NCI-H1694 (cell line): ENCODE results near the gene SLC5A5.

Source experiments
- DNase-seq: peaks from one replicate; lab custom pipeline; 2025; lab: John Stamatoyannopoulos, UW

Gene SLC5A5

GRCh38 chr19:17871878-17872250 lies at the start of gene SLC5A5:
Gene SLC5A5 (plus strand): TSS chr19:17871945. CDS start chr19:17872320, 375 bp downstream.
- DNase-seq, result no peak

DNA sequence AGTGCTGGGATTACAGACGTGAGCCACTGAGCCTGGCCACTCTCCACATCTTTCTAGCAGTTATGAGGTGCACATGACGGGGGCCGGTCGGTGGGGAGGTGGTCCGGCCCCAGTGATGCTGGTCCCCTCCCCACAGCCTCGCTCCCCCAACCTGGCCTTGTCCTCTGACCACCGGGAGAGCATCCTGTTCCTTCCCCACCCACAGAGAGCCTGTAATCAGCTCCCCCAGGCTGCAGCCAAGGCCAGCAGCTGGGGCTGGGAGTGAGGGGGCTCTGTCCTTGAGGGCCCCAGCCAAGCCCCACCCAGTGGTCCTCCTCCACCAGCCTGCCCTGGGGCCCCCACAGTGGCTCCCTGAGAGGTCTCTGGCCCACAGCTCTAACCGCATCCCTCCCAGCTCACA lies 47.4 kb upstream of the SLC5A5 start:
- no peak for DNase-seq

DNA sequence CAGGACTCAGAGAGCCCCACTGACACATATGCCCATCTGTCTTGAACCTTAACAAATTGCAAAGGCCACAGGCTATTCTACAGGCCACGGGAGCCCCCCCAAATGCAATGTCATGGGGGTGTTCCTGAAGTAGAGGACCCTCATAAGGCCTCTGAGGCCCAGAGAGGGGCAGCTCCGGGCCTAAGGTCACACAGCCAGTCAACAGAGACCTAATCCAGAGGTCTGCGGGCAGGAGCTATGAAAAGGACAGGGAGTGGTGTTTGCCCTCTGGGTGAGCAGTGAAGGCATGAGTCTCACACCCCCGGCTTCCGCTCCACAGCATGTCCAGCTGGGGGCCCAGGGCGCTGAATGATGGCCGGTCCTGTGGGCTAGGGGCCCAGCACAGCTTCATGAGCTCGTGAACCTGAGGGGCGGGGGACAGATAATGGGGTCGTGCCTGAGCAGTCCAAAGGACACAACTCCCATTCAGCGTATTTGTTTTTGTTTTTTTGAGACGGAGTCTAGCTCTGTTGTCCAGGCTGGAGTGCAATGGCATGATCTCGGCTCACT lies 45.2 kb upstream of the SLC5A5 start:
- no peak for DNase-seq

DNA sequence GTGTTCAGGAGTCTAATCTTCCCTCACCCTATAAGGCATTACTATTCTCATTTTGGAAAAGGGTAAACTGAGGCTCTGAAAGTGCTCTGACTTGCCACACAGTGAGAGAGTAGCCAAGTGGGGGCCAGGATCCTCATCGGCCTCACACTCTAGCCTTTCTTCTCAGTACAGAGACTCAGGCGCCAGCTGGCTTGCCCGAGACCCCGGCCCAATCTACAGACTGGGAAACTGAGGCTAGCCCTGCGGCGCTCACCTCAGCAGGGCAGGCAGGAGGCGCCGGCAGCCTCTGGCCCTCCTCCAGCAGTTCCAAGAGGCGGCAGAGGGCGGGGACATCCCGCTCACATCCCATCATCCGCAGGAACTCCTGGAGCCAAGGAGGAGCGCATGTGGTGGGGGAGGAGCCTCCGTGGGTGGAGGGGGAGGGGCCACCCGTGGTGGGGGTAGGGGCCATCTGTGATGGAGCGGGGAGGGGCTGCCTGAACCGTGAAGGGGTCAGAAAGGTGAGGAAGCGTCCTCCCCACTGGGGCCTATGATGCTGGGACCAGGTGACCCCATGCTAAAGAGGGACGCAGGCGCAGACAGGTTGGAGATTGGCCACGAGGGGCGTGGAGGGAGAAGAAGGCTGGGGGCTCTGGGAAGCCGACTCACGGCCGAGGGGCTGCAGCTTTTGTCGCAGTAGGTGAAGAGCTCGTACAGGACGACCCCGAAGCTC lies 41.7 kb upstream of the SLC5A5 start:
- peak; percentile 37 for DNase-seq

GRCh38 chr19:17830567-17831418 lies 41.0 kb upstream of the SLC5A5 start:
- peak; percentile 73 for DNase-seq

DNA sequence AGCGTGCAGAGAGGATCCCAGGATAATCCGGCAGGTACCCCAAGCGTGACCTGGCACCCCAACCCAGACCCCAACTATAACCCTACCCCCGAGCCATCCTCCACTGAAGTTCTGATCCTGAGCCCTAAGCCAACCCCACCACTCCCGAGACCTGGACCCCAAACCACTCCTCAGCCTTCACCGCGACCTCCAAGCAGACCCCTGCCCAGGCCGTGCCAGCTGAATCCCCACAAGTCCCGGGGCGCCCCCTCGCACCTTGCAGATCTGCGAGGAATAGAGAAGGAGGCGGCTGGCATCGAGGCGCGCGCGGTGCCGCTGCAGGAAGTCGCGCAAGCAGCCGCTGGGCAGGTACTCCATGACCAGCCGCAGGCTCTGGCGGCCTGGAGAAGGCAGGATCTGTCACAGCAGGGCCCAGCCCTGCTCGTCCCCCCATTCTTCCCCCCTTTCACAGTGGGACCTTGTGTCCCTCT lies 40.3 kb upstream of the SLC5A5 start:
- no peak for DNase-seq

DNA sequence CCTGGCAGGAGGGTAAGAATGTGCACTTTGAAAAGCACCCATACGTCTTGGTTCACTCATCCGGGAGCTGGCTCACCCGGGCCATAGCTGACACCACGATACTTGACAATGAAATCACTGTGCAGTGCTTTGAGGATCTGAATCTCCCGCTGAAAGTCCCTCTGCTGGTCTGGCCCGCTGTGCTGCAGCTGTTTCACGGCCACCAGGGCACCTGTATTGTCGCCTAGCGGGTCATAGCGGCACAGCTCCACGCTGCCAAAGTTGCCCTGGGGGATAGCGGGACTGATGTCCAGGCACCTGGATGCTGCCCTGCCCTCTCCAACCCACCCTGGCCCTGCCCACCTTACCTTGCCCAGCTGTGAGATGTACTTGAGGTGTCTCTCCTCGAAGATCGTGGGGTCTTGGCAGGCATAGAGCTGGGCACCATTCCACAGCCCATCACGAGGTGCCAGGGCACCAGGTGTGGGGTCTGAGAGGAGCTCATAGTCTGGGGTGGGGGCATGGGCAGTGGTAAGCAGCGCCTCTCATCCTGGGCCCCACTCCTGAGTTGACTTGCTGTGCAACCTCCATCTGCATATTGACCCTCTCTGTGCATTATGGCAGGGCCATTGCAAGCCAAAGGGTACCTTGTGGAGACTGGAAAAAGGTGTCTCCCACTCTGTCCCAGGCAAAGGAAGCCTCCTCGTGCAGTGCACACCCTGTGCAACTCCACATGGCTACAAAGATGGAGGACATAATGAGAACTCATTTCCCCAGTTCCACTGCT lies 39.1 kb upstream of the SLC5A5 start:
- no peak for DNase-seq

- DNase-seq, result no peak
Measured at GRCh38 chr19:17834350-17835181, 37.2 kb upstream of the SLC5A5 start.

DNA sequence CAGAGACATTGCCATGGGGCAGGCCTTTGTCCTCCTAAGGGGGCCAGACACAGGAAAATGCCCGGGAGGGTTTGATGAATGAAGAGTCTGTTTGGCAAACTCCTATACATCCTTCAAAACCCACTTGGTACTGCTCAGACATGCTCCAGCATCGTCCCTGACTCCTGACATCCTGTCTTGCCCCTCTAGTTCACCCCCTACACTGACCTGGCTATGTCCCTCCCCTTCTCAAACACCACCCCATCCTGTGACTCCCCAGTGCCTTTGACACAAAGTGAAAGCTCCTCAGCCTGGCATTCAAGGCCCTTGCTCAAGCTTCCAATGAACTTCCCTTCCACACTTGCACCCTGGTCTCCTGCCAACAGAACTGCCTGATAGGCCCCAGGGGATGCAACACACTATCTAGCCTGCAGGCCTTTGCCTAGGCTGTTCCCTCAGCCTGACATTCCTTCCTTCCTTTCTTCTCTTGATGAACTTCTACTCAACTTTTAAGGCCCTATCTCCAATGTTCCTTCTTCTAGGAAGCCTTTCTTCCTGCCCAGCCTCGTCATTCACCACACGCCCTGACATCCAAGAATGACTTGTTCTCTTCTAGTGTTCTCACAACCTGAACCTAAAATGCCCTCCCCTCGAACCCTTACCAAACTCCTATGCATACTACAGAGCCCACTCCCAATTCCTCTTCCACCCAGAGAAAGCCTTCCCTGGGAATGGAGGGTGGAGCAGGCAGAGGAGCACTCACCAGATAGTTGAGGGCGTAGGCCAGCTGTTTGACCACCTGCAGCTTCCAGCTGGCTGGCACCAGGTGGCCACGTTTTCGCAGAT lies 36.4 kb upstream of the SLC5A5 start:
- DNase-seq, result no peak

- DNase-seq, result no peak
Measured at GRCh38 chr19:17836530-17836929, 35.2 kb upstream of the SLC5A5 start.

- no peak for DNase-seq
Measured at GRCh38 chr19:17837972-17838371, 33.8 kb upstream of the SLC5A5 start.

GRCh38 chr19:17840019-17840418 lies 31.7 kb upstream of the SLC5A5 start:
- no peak for DNase-seq

DNA sequence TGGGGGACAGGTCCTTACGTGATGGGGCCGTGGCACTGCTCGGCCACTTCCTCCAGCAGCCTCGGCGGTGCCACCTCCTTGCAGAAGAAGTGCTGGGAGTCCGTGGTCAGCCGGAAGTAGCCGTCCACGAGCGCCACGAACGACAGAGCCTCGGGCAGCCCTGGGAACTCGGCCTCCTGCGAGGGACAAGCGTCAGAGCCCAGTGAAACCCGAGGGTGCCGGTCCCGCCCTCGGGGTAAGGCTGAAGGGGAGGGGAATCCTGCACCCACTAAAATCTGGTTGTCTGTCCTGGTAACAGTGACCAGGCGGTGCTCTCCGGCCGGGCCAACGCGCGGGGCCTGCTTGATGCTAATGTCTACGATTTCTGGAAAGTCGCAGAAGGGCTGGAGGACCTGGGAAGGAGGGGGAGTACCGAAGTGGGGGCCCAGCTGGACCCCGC lies 30.4 kb upstream of the SLC5A5 start:
- DNase-seq, result no peak

DNA sequence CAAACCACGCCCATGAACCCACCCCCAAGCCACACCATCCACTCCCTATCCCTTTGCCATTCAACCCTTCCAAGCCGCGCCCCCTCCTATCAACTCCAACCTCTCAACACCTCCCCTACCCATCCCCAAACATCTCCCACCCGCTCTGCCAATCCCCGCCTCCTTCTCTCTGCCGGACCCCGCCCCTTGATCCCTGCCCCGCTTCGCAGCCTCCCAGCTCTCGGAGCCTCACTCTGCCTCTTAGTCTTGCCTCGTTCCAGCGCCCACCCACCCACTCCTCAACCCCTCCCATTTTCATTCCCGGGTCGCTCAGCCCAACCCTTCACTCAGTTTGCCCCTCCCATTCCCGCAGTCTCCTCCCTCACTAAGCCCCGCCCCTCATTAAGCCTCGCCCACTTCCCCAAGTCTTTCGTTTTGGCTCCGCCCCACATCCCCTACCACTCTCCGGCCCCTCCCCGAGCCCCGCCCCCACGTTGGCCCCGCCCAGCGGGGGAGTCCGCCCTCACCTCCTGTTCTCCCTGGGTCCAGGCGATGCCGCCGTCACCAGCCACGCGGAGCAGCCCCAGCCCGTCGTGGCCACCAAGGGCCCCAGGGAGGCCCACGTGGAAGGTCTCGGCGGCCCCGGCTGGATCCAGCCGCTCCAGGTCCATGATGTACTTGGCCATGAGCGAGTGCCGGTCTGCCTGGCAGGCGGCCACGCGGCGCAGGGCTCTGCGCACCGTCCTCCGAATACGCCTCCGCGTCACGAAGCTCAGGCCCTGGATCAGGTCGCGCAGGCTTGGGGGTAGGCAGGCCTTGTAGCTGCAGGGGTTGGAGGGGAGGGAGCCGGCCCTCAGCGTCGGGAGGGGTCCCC lies 29.7 kb upstream of the SLC5A5 start:
- peak; percentile 84 for DNase-seq

DNA sequence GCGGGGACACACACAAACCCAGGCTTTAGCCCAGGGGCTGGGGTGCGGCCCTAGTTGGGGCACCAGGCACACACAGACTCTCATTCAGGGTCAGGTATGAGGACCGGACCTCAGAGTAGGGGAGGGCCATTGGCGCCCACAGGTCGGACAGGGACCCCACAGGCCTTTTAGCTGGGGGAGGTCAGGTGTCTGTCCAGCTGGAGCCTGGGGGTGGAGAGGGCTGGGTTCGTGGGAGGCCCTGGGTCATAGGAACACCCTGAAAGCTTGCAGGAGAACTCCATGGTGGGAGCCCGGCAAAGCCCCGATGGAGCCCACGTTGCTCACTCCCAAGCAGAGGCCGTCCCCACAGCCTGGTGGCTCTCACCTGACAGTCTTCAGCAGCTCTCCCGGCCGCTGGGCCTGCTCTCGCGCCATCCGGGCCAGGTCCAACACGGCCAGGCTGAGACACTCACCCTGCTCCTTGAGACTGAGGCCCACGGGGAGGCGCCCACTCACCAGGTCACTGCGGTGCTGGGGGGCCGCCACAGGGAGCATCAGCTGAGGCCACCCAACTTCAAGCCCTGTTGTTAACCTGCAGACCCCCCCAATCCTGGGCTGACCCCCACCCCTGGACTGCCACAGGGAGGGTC lies 29.0 kb upstream of the SLC5A5 start:
- DNase-seq, result no peak

- no peak for DNase-seq
Measured at GRCh38 chr19:17843292-17843827, 28.4 kb upstream of the SLC5A5 start.

DNA sequence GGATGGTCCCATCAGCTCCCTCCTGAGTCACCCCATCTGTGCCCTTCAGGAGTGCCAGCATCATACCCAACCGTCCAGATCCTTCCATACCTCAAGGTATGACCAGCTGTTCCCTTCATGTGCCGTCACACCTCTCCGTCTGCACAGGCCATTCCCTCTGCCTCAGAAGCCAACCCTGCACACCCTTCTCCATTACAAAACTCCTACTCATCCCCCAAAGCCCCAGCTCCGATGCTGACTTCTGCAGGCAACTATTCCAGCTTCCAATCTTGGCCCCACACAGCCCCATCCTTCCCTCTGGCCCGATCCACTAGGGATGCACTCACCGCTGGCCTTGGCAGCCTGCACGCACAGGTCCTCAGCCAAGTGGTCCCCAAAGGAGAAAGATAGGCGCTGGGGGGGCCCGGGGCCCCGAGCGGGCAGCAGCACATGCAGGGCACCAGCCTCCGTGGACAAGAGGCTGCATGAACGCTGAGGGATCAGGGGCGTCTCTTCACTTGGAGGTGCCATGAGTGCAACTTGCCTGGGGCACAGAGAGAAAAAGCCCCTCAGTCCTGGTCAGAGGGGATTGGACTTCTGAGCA lies 27.7 kb upstream of the SLC5A5 start:
- no peak for DNase-seq

- no peak for DNase-seq
Measured at GRCh38 chr19:17846146-17846545, 25.6 kb upstream of the SLC5A5 start.
